ENCODE measurements around the gene NR3C2.
"Not testable (repeated sequence)": the region's sequence is repeated elsewhere in the genome, so short reads cannot be mapped to it uniquely, and the experiment has no call there.

NR3C2 gene

DNA sequence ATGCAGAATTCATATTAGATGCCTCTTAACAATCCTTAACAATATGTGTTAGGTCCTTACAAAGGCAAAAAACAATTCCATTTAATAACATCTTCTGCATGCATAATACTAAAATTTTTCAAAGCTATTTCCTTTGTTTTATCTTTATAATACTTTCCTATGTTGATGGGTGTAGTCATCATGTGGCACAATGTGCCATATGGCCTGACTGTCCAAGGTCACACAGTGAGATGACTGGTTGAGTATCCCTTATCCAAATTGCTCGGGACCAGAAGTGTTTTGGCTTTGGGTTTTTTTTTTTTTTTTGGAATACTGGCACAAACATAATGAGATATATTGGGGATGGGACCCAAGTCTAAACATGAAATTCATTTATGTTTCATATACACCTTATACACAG, 77.7 kb downstream of the NR3C2 start:
- no peak for DNase-seq

DNA sequence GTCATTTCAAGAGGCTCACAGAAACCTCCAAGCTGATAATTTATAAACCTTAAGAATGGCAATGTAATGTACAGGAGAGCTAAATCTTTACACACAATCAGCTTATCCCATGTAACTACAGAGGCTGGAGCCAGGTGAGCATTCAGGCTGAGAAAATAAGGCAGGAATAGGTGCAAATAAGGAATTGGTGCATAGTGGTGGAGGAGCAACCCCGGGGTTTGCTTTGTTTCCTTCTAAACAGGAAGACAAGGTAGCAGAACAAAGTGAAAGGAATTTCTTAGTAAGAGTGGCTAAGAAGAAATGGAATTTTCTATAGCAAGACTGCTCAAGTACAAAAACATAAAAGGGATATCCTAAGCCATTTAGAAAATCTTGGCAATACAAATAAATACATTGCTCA, 82.4 kb downstream of the NR3C2 start:
- no peak for DNase-seq

DNA sequence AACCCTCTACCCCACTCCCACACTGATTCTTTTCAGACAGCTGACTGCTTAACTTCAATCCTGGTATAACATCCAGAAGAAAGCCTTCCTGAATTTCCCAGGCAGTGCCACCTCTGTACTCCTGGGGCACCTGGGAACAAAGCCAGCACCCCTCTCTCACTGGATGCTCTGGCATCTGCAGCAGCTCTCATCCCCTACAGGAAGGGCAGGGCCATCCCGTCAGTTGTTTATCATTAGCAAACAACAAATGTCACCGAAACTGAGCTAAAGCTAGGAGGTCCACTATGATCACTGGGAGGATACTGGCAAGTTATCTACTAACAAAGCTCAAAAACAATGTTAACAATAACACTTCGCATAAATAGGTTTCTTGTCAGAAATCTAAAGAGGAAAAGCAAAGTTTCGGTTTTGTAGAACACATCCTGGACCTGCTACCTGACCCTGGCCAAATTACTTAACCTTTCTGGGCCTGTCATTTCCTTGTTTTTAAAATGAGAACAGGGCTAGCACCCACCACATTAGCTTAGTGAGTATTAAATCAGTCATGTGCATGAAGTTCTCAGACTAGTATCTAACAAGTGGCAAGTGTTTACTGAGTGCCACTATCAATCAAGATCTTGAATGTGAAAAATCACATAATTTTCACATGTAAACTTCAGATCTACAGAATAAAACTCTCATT, 86.6 kb downstream of the NR3C2 start:
- no peak for DNase-seq

DNA sequence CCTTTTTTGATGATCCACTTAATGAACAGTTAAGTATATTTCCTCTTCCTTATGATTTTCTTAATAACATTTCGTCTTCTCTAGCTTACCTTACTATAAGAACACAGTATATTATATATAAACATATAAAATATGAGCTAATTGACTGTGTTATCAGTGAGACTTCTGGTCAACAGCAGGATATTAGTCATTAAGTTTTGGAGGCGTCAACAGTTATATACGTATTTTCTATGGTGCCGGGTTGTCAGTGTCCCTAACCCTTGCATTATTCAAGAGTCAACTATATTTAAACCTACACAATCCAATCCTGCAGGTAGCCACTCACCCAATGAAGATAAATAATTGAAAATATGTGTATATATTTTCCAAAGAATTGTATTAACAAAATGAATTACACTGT, 88.0 kb downstream of the NR3C2 start:
- no peak for DNase-seq

DNA sequence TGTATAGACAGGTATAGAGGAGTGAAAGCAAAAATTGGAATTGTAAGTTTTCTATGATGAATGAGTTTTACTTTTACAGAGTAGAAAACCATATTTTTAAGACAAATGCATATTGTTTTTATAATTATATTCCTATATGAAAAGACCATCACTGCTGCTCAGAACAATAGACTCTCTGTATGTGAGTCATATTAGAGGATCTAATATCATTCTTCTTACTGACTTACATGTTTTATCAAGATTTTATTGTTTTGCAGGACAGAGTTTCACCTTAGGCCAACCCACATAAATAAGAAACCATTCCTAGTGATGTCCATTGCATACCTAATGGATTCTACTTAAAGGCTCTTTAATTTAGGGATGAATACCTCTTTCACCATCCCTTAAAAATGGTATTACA, 88.6 kb downstream of the NR3C2 start:
- no peak for DNase-seq

DNA sequence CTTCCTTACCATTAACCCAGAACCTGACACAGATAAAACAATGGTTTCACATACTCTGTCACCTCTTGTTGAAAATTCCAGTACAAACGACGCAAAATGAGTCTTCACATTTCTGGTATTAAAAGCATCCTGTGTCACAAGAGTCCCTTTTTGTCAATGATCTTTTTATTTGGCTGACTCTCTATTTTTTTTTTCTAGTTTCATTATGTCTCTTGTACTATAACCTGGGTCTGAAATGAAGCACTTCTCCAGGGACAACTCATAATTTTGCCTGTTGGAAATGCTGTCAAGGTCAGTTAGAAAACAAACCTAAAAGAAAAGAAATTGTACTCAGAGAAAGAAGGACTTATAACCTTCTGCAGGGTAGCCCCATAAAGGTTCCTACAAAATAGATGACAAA, 93.1 kb downstream of the NR3C2 start:
- DNase-seq, result no peak

DNA sequence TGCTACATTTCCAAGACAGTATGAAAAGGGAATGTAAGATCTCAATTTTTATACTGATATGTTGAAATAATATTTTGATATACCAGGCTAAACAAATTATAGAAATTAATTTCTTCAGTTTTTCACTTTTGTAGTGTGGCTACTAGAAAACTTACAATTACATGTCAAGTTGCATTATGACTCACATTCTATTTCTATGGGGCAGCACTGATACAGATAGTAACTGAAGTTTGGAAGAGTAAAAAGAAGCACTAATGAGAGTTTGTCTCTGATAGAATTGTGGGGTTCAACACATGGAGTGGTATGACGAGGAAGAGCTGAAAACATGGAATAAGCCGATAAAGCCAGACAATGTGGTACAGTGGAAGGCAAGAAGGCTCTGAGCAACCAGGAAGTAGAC, 95.6 kb downstream of the NR3C2 start:
- no peak for DNase-seq

DNA sequence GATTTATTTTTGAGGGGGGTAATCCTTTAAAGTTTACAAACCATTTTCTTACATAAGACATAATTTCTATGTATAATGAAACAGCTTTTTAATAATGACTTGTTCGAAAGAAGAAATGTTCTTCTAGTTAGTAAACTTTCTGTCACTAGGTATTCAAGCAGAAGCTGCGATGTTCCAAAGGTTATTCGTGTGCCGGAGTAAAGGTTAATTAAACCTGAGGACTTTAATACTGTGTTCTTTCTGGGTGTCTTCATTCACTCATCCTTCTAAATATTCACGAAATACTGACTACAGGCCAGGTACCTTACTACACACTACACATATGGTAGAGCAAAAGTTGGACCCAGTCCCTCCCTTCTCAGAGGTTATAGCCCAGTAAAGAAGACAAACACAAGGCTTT, 96.7 kb downstream of the NR3C2 start:
- no peak for DNase-seq

DNA sequence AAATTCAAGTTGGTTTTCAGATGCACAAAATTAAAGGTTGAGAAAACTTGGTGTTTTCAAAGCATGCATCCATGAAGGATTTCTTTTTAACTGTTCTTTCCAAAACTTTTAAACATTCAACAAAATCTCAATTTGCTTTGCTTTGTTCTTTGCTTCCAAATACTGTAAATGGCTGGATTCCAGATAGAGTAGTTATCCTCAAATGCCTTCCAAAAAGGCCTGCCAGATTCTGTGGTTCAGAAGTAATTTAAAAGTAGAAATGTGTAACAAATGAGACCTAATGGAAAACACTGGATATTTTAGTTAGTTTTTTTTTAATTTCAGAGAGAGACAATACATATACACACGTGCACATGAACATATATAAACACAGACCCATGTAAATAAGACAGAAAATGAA, 97.3 kb downstream of the NR3C2 start:
- DNase-seq, result no peak

DNA sequence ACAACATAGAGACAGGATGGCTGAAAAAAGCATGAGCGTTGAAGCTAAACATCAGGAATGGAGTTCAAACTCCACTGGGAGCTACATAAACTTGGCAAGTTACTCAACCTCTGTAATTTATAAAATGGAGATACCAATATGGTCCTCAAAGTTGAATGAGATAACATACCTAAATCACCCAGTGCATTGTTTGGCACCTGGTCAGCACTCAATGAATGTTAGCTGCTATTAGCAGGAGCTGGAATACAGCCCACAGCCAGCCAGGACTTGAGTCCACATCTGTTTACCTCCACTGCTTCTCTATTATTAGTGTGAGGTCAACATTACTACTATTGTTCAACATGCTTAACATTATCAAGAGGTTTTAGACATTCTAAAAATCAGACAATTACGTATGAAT, 97.9 kb downstream of the NR3C2 start:
- DNase-seq, result no peak

DNA sequence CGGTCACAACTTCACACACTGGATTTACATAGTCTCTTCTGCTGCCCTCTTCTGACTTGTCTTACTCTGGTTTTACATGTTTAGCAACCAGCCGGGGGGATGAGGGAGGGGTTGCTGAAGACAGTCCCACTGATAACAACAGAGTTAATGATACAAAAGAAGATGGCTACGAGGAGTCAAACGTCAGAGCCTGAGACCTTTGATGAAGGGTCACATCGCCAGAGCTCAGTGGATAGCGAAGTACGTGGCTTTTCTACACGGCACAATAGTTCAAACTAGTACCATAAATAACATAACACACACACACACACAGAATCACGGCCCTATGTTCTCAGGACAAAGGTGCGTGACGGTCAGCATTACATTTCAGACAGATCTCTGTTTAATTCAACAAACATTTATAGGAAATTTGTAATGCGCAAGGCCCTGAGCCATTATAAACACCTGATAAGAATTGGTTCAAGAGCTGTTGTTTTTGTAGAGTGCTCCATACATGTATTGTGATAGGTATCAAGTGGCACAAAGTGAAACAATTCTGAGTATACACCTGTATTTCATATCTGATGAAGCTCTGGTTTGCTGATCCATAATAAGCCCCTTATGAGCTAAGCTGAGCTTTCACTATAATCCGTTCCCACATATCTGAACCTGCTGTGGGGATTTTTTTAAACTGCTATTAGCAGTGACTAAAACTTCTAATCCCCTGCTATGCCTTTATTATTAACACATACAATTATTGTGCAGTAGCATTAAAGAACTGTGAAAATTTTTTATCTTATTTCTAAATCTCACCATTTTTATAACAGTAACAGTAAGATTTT, 100.0 kb downstream of the NR3C2 start:
- no peak for DNase-seq

DNA sequence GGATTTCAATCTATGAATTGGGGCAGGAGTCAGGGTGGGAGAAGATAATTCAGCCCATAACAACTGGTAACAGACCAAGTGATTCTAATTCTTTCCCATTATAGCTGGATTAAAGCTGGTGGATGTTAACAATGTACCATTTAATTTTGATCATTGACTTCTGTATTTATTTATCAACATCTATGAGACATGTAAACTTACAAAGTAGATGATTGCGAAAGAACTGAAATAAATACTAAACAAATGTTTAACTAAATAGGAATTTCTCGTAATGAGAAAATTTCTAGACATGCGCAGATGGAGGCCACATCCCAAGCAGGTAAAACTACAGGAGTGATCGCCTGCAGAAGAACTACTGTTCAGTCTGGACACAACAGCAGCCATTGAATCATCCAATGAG, 107.1 kb downstream of the NR3C2 start:
- DNase-seq, result no peak

DNA sequence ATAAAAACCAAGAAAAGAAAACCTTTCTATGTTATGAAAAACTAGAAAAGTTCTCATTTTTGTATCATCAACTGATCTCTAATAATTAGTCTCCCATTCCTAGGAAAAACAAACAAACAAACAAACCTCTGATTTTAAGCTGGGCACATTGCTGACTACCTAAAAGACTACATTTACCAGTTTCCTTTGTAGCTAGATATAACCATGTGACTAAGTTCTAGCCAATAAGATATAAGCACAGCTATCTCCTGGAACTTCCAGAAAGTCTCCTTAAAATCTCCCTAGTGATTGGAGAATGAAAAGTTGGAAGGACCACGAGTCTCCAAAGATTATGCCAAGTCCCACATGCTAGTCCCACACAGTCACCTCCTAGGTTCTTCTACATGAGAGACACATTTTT, 108.9 kb downstream of the NR3C2 start:
- DNase-seq, result no peak

DNA sequence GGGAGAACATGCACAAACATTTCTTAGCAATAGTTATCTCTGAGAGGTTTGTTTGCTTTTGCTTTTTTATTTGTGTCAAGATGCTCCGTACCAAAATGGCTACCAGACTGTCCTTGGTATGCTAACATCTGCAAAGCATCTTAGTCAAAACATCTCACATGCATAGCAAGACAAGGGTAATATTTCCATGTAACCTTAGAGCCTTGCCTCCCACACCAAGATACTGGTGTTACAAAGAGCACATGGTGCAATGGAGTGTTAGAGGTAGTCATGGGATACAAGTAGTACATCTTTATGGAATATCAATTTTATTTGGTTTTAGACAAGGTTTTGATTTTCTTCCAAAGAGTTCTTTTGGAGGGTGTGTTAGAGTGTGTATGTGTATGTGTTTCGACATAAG, 109.7 kb downstream of the NR3C2 start:
- no peak for DNase-seq

DNA sequence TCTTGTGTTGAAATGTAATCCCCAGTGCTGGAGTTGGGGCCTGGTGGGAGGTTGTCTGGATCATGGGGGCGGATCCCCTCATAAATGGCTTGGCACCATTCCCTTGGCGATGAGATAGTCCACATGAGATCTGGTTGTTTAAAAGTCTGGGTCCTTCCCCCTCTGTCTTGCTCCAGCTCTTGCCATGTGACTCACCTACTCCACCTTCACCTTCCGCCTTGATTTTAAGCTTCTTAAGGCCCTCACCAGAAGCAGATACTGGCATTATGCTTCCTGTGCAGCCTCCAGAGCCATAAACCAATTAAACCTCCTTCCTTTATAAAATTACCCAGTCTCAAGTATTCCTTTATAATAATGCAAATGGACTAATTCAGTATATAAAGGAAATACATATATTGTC, 111.5 kb downstream of the NR3C2 start:
- DNase-seq, result no peak

DNA sequence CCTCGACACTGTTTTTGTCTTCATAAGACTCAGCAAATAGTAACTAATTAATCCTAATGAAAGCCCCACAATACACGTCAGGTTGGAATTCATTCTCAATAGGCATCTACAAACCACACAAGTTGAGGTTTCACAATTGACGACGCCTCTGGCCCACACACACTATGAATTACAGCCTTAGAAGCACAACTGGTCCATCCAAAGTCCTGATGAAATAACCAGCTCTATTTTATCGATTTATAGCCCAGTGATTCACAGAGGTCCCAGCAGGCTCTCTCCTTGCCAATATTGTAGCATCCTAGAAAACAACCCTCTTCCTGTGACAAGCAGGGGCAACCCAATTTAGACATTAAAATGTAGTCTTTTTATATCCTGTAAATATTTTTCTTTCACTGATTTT, 112.1 kb downstream of the NR3C2 start:
- no peak for DNase-seq

DNA sequence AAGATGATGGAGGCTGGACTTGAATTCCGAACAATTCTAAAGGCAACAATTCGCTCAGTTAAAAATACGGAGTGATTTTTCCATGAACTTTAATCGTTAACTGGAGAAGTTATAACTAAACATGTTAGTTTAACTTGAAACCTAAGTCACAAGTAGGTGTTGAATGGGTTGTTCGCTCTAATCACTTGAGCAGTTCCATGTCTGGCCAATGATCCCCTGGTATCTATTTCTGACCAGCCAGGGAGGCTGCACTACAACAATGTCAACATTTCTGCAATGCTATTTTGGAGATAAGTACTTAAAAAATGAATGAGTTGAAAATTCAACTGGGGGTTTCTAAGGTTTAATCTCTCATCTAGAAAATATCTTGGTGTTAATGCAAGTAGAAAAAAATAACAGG, 112.5 kb downstream of the NR3C2 start:
- DNase-seq, result no peak

DNA sequence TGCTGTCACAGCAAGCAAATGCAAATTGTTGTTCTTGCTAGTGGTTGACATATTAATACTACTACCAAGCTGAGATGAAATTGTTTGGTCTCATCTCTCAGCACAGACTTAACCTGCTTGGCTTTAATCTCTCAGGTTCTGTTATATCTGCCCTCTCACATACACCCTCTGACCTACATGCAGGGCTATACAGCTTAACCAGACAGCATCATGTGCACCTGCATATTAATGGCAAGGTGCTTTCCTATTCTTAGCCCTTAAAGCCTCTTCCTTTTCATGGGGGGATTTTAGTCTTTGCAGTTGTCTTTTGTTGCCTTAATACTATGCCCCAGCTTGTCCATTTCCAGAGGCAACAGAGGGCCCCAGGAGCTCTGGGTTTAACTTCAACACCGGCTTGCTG, 114.5 kb downstream of the NR3C2 start:
- DNase-seq, result no peak

DNA sequence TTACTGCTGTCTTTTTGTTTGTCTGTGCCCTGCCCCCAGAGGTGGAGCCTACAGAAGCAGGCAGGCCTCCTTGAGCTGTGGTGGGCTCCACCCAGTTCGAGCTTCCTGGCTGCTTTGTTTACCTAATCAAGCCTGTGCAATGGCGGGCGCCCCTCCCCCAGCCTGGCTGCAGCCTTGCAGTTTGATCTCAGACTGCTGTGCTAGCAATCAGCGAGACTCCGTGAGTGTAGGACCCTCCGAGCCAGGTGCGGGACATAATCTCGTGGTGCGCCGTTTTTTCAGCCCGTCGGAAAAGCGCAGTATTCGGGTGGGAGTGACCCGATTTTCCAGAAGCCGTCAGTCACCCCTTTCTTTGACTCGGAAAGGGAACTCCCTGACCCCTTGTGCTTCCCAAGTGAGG, 118.9 kb downstream of the NR3C2 start:
- not testable (repeated sequence) for DNase-seq

DNA sequence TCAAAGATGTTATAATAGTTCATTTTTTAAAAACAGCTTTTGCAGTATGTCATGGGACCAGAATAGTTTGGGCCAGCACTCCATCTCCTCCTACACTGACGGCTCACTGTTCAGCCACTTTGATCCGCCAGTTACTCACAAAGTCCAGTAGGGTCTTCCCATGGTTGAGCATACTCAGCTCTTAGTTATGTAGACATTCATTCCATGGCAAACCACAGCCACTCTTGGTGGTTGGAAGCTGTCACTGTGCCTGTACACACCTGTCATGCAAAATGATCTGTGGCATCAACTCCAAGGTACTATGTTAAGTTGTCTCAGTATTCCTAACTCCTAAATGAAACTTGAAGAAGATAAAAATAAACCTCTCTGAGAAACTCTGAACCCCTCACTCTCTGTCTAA, 127.2 kb downstream of the NR3C2 start:
- DNase-seq, result no peak

DNA sequence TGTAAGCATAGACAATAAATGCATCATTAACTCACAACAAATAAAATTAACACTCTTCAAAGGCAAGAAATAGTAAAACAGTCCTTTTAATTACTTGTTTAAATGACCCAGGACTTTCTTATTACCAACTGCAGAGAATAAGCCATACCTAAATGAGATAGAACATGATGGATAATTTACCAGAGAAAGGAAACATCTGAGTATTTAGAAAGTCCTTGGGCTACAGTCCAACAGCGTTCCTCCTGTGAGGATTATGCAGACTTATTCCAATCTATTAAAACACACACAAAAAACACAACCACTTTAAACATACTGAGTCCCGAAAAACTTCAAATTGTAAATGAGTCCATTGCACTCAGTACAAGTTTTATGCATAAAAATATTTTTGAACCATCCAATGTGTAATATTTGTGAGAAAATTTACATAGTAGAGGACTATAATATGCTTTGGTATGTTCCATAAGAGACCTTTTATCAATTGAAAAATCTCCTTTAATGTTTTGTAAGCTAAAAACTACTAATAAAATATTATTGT, 129.2 kb downstream of the NR3C2 start:
- DNase-seq, result no peak

DNA sequence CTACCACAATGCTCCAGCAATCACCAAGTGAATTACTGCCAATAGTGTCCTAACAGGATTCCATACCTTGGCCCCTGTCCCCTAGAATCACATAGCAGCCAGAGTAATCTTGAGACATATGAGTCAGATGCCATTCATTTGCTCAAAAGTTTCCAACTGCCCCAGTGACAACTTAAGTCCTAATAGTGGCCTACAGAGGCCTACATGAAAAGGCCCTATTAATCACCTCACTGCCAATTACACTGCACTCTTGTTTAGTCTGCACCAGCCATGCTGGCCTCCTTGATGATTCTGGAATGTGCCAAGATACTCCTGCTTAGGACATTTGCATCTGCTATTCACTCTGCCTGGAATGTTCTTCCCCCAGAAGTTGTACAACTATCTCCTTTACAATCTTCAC, 130.7 kb downstream of the NR3C2 start:
- DNase-seq, result no peak

DNA sequence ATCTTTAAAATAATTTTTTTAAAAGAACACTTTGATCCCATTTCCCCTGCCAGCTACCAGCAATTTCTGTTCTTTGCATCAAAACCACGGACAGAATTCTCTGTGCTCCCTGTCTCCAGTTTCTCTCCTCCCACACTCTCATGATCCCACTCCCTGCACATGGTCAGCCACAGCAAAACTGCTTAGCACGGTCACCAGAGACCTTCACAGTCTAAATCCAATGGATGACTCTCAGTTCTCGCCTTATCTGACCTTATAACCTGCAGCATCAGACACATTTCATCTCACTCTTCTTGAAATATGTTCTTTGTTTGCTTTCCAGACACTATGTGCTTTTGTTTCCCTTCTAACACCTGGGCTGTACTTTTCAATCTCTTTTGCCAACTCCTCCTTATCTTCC, 131.5 kb downstream of the NR3C2 start:
- no peak for DNase-seq

DNA sequence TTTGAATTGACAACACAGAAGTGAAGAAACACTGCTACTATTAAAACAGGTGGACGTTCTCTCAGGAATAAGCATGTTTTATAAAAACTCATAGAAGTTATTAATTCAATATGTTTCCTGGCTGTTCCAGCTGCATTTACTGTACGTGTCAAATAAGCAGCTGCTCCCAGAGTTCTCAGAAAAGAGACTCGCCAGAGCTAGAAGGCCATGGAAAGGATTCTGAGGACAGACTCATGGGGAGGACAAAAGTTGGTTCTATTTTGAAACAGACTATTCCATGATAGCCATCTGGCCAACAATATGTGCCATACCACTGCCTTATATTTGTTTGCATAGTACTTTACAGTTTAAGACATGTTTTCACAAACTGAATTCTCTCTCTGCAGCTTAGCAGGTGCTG, 136.5 kb downstream of the NR3C2 start:
- DNase-seq, result no peak

DNA sequence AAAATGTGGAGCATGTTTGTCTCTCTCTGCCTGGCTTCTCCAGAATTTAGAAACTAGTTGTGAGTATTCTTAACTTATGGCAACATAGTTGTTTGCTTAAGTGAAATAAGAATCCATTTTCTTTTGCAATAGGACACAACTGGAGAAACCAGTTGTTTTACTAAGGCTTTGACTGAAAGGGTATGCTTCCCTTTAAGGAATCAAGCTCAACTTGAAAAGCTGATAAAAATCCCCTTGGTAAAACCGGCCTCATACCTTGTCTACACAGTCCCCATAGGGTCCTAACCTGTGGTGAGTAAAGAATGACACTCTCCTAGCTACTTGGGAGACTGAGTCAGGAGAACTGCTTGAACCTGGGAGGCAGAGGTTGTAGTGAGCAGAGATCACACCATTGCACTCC, 139.8 kb downstream of the NR3C2 start:
- DNase-seq, result no peak

All from NCI-H1694 (cell line).